Activated T-cell treated with anti-CD3 and anti-CD28 coated beads for 1 hour (primary cell): Measurements from ENCODE around the gene THADA.
"Not testable (repeated sequence)": the region's sequence is repeated elsewhere in the genome, so short reads cannot be mapped to it uniquely, and the experiment has no call there.

ENCODE experiments used
- DNase-seq: peaks from one replicate; pipeline ENCODE4 v3.0.0-alpha.2; 2020; ENCODE audit warnings: low read depth

Gene THADA

GRCh38 chr2:43201497-43201896, 394.3 kb downstream of the THADA start:
- no peak for DNase-seq

DNA sequence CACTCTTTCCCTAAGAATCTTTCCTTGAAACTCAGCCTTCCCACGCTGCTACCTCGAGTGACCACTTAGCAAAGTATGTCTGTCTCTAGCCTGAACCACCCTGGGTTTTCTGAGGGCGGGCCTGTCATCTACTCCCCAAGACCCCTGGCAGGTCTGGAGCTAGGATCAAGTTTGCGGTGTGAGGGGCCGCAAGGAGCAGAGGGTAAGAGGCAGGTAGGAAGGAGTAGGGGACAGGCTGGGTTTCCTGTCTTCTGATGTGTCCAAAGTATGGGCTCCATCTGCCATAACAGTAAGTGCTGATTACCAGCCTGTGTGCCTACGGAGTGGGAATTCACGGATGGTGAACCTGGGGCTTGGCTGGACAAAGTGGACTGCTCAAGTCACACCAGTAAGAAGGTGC, 394.8 kb downstream of the THADA start:
- DNase-seq, result no peak

- no peak for DNase-seq
These were observed 396.0 kb downstream of the THADA start for GRCh38 chr2:43199492-43200488.

DNA sequence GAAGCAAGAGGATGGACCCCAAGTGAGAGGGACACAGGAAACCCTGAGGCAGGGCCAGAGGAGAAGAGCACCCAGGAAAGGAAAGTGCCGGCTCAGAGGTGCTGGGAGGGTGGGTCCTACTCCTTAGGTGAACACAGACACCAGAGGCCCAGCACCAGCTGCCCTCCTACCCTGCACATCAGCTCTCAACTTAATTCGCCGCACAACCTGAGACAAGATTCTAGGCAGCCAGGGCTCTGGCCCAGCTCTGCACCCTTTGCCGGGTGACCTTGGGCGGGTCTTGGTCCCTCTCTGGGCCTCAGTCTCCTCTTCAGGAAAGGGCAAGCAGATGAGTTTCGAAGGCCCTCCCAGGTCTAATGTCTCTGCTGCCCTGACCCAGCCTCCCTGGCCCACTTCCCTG, 397.6 kb downstream of the THADA start:
- DNase-seq, result no peak

DNA sequence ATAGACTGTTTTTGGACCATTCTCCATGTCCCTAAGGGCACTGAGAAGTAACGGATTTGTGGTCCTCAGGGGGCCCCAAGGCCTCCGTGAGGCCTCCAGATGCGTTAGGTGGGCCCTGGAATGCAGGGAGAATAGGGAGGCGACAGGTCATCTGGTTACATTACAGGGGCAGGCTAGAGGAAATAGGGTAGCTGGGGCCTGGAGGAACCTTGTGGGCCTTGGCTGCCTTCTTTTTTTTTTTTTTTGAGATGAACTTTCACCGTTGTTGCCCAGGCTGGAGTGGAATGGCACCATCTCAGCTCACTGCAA, 398.3 kb downstream of the THADA start:
- DNase-seq, result no peak

DNA sequence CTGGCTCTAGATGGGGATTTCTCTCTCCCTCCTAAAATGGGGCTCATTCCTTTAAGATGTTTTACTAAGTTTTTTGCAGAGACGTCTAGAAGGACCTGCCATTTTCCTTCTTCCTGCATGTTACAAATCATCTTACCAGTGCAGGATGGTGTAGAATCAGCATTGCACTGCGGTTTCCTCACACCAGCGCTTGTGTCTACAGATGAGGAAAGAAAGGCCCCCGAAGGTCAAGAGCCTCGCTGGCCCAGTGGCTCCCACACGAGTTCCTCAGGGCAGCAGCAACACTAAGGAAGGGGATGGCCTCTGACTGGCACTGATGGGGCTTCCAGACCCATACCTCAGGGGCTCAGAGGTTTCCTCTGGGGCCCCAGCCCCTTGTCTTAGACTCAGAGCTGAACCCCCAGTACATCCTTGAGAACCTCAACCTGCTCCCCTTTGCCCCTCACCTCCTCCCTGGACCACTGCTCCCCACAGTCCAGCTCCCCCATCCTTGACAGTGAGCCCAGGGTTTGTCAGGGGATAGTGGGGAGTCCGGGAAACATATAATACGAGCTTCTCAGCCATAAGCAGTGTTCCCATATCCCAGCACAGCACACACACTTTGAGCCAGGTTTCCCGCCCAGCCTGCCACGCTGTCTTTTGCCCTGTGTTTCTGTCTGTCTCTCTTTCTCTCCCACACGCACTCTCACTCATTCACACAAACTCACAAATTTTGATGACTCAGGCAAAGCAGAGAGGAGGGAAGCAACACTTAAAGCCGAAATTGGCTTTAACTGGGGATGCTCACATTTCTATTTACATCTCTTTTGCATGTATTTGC, 398.9 kb downstream of the THADA start:
- DNase-seq, result no peak

DNA sequence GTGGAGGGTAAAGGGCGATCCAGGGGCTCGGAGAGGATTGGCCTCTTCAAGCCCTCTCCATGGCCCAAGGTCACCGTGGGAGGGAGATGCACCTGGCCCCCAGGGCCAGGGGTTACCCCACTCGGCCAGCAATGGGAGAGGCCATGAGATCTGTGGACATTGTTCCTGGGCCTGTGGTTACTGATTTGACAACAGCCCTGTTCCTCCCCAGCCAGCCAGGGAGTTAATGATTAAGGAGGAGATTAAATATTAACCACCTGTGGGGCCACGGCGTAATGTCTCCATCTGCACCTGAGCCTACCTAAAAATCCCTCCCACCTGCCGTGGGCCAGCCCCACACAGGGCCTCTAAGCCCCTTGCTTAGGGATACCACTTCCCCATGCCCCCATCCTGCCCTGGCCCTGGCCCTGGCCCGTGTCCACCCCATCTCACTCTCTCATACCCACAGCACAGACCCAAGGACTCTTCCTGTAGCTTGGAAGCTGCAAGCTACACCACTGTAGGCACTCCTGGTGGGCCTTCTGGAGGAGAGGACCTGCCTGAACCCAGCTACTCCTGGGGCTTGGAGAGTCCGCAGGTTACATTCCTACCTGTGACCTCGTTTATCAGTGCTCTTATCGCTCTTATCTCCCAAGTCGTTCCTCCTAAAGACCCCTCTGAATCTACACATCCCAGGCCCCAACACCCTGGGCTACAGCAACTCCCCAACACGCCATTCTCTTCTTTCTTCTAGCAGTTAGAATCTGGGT, 401.5 kb downstream of the THADA start:
- no peak for DNase-seq

- DNase-seq, result no peak
These were observed 402.2 kb downstream of the THADA start for GRCh38 chr2:43193652-43194120.

DNA sequence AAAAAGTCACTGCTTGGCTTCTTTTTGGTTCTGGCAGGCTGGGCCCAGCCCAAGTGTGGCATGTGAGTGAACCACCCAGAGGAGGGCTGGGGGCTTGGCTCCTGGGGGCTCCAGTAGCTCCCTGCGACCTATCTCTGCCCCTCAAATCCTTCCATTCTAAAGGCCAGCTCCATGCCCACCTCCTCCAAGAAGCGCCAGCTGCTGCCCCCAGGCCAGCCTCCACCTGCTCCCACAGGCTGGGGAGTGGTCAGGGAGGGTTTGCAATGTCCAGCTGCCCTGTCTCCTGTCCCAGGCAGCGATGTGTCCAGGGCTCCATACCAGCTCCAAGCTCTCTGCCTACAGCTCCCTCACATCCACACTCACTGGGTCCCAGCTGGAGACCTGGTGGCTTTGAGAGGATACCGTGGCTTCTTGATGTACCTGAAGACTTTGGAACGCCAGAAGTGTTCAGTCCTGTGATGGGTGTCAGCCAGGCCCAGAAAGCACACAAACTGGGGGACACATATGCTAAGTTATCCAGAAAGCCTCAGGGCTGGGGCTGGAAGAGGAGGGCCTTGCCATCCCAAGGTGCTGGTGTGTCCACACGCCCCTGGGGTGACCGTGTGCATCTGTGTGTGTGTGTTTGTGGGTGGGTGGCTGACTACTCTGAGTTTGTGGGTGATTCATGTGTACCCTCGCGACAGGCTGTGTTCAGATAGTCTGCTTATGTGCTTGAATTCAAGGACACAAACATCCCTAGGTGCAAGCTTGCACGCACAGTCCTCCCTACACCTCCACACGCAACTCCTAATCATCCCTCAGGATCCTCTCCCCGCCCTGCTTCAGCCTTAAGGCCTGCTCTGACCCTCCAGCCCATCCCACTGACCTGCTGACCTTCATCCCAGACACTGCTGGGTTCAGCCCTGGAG, 402.8 kb downstream of the THADA start:
- DNase-seq, result no peak

- DNase-seq, result no peak
These were observed 403.8 kb downstream of the THADA start for GRCh38 chr2:43191947-43192516.

- DNase-seq, result no peak
These were observed 405.4 kb downstream of the THADA start for GRCh38 chr2:43190311-43191052.

DNA sequence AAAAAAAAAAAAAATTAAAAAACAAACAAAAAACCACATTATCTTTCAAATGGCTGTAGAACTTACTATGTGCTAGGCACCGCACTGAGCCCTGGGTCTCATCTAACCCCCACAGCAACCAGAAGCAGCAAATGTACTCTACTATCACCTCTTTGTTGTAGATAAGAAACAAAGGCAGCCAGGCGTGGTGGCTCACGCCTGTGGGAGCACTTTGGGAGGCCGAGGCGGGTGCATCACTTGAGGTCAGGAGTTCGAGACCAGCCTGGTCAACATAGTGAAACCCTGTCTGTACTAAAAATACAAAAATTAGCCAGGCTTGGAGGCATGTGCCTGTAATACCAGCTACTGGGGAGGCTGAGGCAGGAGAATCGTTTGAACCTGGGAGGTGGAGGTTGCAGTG, 406.0 kb downstream of the THADA start:
- DNase-seq, result not testable (repeated sequence)

GRCh38 chr2:43188561-43189386, 407.1 kb downstream of the THADA start:
- DNase-seq, result no peak

GRCh38 chr2:43186679-43187374, 409.0 kb downstream of the THADA start:
- no peak for DNase-seq

DNA sequence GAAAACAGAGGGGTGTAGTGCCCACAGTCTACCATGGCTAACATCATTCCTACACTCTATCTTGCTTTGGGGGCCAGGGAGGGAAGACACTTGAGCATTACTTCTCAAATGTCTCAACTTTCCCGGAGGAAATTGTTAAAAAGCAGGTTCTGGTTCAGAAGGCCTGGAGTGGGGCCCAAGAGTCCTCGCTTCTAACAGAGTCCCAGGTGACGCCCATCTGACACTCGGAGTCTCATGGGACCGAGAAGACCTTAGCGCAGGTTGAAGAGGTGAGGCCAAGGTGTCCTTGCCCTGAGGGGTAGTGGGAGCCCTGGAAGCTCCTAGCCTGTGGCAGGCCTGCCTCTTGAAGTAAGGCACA, 409.5 kb downstream of the THADA start:
- no peak for DNase-seq

GRCh38 chr2:43185146-43185545, 410.7 kb downstream of the THADA start:
- no peak for DNase-seq

GRCh38 chr2:43184339-43184895, 411.4 kb downstream of the THADA start:
- no peak for DNase-seq

GRCh38 chr2:43183743-43184142, 412.1 kb downstream of the THADA start:
- DNase-seq, result no peak
